ENCODE measurements around the gene TSTD1. TPM values are rescaled to one million over a fixed set of nuclear protein-coding genes. Genes with fewer than 3 reads are reported as not detected.

TSTD1 gene
- total and polyA plus RNA-seq, 2 of the 8 experiments (the other 6 are each of a cell fraction or from before 2014, with no cell fraction given), result 60.9 to 314 TPM

GRCh38 chr1:161072751-161073449, 34.1 kb upstream of the TSTD1 start (continued):
- TF ChIP-seq ATF2 (IDR thresholded peaks at IDR 0.05; ENCODE audit: low read length) (no peak), ASH2L (IDR thresholded peaks at IDR 0.05; ENCODE audit: low read length) (no peak), SP2 (IDR thresholded peaks at IDR 0.05; ENCODE audit: low read length) (no peak), POU5F1 (IDR thresholded peaks at IDR 0.05; ENCODE audit: low read depth, low read length) (no peak), CBX5 (IDR thresholded peaks at IDR 0.05; ENCODE audit: low read depth, low read length) (no peak), CBX8 (IDR thresholded peaks at IDR 0.05; ENCODE audit: borderline replicate concordance, low read depth, low read length) (no peak), CTBP2 (IDR thresholded peaks at IDR 0.05; ENCODE audit: borderline replicate concordance, insufficient read depth, insufficient read length, low read length) (no peak), BACH1 (IDR thresholded peaks at IDR 0.05; ENCODE audit: low read length) (no peak), NANOG (IDR thresholded peaks at IDR 0.05; ENCODE audit: insufficient read depth, low read depth, low read length, poor library complexity, severe bottlenecking) (no peak), CHD2 (IDR thresholded peaks at IDR 0.05; ENCODE audit: low read length) (no peak)

Measured in H1 (cell line).